CD4-positive, CD25-positive, alpha-beta regulatory T cell (primary cell): Measurements from ENCODE around the gene TRIM61. TPM values are rescaled to one million over a fixed set of nuclear protein-coding genes. Genes with fewer than 3 reads are reported as not detected.
"Not testable (repeated sequence)": the region's sequence is repeated elsewhere in the genome, so short reads cannot be mapped to it uniquely, and the experiment has no call there.

Experiments
- ATAC-seq, 2 donors: fragments of 150-1000 bp; cut with Tn5 transposase; one replicate each; pipeline ENCODE4 v1.10.0; 2021; ENCODE audit warnings: low read depth in 2 of 2, moderate number of reproducible peaks in 2 of 2, moderate library complexity in 1 of 2
- DNase-seq, 3 donors: peaks; one replicate each; pipeline versions ENCODE4 v3.0.0 to v3.0.0-alpha.2; 2012 to 2022; ENCODE audit warnings: mixed read lengths in 1 of 3
- H3K27ac ChIP-seq: one replicate; pipeline ENCODE4 v1.7.0; 2013; ENCODE audit warnings: mild to moderate bottlenecking, low read length; ENCODE audit not compliant: insufficient read depth, poor library complexity, severe bottlenecking
- H3K27me3 ChIP-seq: one replicate; pipeline ENCODE4 v1.7.0; 2013; ENCODE audit warnings: low read length; ENCODE audit not compliant: control insufficient read depth, insufficient read depth
- H3K36me3 ChIP-seq: one replicate; pipeline ENCODE4 v1.7.0; 2013; ENCODE audit warnings: mild to moderate bottlenecking, low read length, moderate library complexity; ENCODE audit not compliant: control insufficient read depth, insufficient read depth
- H3K4me1 ChIP-seq: 2 replicates; pipeline ENCODE4 v1.7.0; 2013; ENCODE audit warnings: mild to moderate bottlenecking, low read length; ENCODE audit not compliant: insufficient read depth, control insufficient read depth, poor library complexity, severe bottlenecking
- H3K4me3 ChIP-seq: one replicate; pipeline ENCODE4 v1.7.0; 2013; ENCODE audit warnings: low read depth, mild to moderate bottlenecking, low read length, moderate library complexity
- H3K9me3 ChIP-seq, 2 experiments: 1 replicate in 1 of 2; 2 replicates in 1 of 2; pipeline ENCODE4 v1.7.0; 2013; ENCODE audit warnings: low read length in 2 of 2, mild to moderate bottlenecking in 1 of 2, moderate library complexity in 1 of 2; ENCODE audit not compliant: control insufficient read depth in 2 of 2
- H3K27ac Mint-ChIP-seq, 3 donors: one replicate each; pipeline ENCODE4 v1.8.0; 2020 to 2022; ENCODE audit warnings: mild to moderate bottlenecking in 3 of 3, mixed read lengths in 3 of 3, moderate library complexity in 2 of 3
- H3K27me3 Mint-ChIP-seq: one replicate; pipeline ENCODE4 v1.8.0; 2022; ENCODE audit warnings: mild to moderate bottlenecking, mixed read lengths
- H3K36me3 Mint-ChIP-seq: one replicate; pipeline ENCODE4 v1.8.0; 2020; ENCODE audit warnings: mixed read lengths
- H3K4me1 Mint-ChIP-seq, 4 donors: one replicate each; pipeline ENCODE4 v1.8.0; 2020 to 2022; ENCODE audit warnings: mixed read lengths in 4 of 4, mild to moderate bottlenecking in 1 of 4
- H3K4me3 Mint-ChIP-seq, 4 donors: one replicate each; pipeline ENCODE4 v1.8.0; 2020 to 2022; ENCODE audit warnings: mild to moderate bottlenecking in 4 of 4, mixed read lengths in 4 of 4, moderate library complexity in 3 of 4
- H3K9me3 Mint-ChIP-seq, 7 donors: one replicate each; pipeline ENCODE4 v1.8.0; 2020 to 2022; ENCODE audit warnings: mixed read lengths in 7 of 7, mild to moderate bottlenecking in 3 of 7, moderate library complexity in 2 of 7
- polyA plus RNA-seq, 4 donors: library from polyadenylated mRNA; unstranded; fragments of 300-500 nt; fragmentation: Illumina TruSeq; gene quantifications; one replicate each; pipeline ENCODE4 v1.2.3, GENCODE V29; 2021
- total RNA-seq: library from RNA; stranded (reverse); gene quantifications from one replicate; pipeline ENCODE4 v1.2.3, GENCODE V29; 2022

TRIM61 gene
- total and polyA plus RNA-seq, 5 donors from 2014 or later: 0.25 to 1.5 (median 0.34) TPM; not detected in 1

GRCh38 chr4:164996123-164996522 lies 18.7 kb upstream of the TRIM61 start:
- H3K27ac Mint-ChIP-seq, ATAC-seq, H3K27ac ChIP-seq, H3K36me3 Mint-ChIP-seq, H3K36me3 ChIP-seq, DNase-seq, H3K27me3 ChIP-seq, H3K9me3 Mint-ChIP-seq, H3K4me3 ChIP-seq, H3K4me1 ChIP-seq, H3K4me1 Mint-ChIP-seq, H3K4me3 Mint-ChIP-seq, H3K27me3 Mint-ChIP-seq, H3K9me3 ChIP-seq: not testable (repeated sequence)

GRCh38 chr4:164990786-164991185 lies 13.3 kb upstream of the TRIM61 start:
- not testable (repeated sequence) for H3K9me3 ChIP-seq, H3K27ac ChIP-seq, H3K36me3 Mint-ChIP-seq, H3K27me3 Mint-ChIP-seq, H3K4me1 ChIP-seq, DNase-seq, H3K9me3 Mint-ChIP-seq, H3K27ac Mint-ChIP-seq, H3K4me3 ChIP-seq, H3K27me3 ChIP-seq, H3K4me3 Mint-ChIP-seq, ATAC-seq, H3K36me3 ChIP-seq, H3K4me1 Mint-ChIP-seq

GRCh38 chr4:164989471-164989870 lies 12.0 kb upstream of the TRIM61 start:
- Mint-ChIP-seq H3K36me3 (no peaks in the 10 kb centered on the region), H3K9me3 (no peaks in the 10 kb centered on the region), H3K4me1 (no peaks in the 10 kb centered on the region), H3K4me3 (no peak overlapping the region), H3K27me3 (no peaks in the 10 kb centered on the region), H3K27ac (no peak overlapping the region)
- Histone ChIP-seq H3K27ac (no peak overlapping the region), H3K4me1 (no peaks in the 10 kb centered on the region), H3K36me3 (no peaks in the 10 kb centered on the region), H3K27me3 (no peaks in the 10 kb centered on the region), H3K9me3 (no peaks in the 10 kb centered on the region), H3K4me3 (no peak overlapping the region)
- DNase-seq (no peak), ATAC-seq (no peak)

GRCh38 chr4:164971929-164972328 lies 5.5 kb downstream of the TRIM61 start:
- ATAC-seq, H3K4me3 Mint-ChIP-seq, H3K4me1 Mint-ChIP-seq, H3K9me3 ChIP-seq, H3K27me3 ChIP-seq, DNase-seq, H3K36me3 Mint-ChIP-seq, H3K27ac ChIP-seq, H3K36me3 ChIP-seq, H3K4me3 ChIP-seq, H3K9me3 Mint-ChIP-seq, H3K27ac Mint-ChIP-seq, H3K4me1 ChIP-seq, H3K27me3 Mint-ChIP-seq: not testable (repeated sequence)

- no peaks in the 10 kb centered on the region for H3K27me3 ChIP-seq
- DNase-seq (no peak), ATAC-seq (no peak)
- Mint-ChIP-seq H3K4me1 (peaks cover 10 to 27% (median 13%) of the 10 kb centered on the region in 4 donors), H3K27ac (no peak overlapping the region), H3K27me3 (peaks cover 4% of the 10 kb centered on the region), H3K4me3 (no peak overlapping the region), H3K9me3 (peaks cover 0 to 19% (median 1%) of the 10 kb centered on the region in 7 donors), H3K36me3 (peaks cover 3% of the 10 kb centered on the region)
- no peak overlapping the region for H3K27ac ChIP-seq
- H3K4me1 ChIP-seq: peaks cover 13% of the 10 kb centered on the region
- no peaks in the 10 kb centered on the region for H3K9me3 ChIP-seq
- H3K36me3 ChIP-seq: no peaks in the 10 kb centered on the region
- no peak overlapping the region for H3K4me3 ChIP-seq
These were observed 17.6 kb downstream of the TRIM61 start for GRCh38 chr4:164959896-164960295.

GRCh38 chr4:164959421-164959820 lies 18.0 kb downstream of the TRIM61 start:
- not testable (repeated sequence) for DNase-seq, H3K27ac ChIP-seq, H3K36me3 ChIP-seq, H3K4me3 ChIP-seq, ATAC-seq, H3K27ac Mint-ChIP-seq, H3K27me3 ChIP-seq, H3K4me3 Mint-ChIP-seq, H3K36me3 Mint-ChIP-seq, H3K27me3 Mint-ChIP-seq, H3K9me3 ChIP-seq
- peaks cover 13% of the 10 kb centered on the region for H3K4me1 ChIP-seq
- Mint-ChIP-seq H3K9me3 (peaks cover 0 to 19% (median 0%) of the 10 kb centered on the region in 7 donors), H3K4me1 (peaks cover 10 to 27% (median 13%) of the 10 kb centered on the region in 4 donors)

- Histone ChIP-seq H3K9me3 (no peaks in the 10 kb centered on the region), H3K4me3 (peak overlapping the region; percentile 72), H3K27ac (no peak overlapping the region), H3K27me3 (peaks cover 4% of the 10 kb centered on the region), H3K36me3 (no peaks in the 10 kb centered on the region), H3K4me1 (peaks cover 13% of the 10 kb centered on the region)
- Mint-ChIP-seq H3K27ac (peak overlapping the region in 2 of 3 donors; percentile 81 to 88), H3K4me1 (peaks cover 10 to 27% (median 13%) of the 10 kb centered on the region in 4 donors), H3K4me3 (peak overlapping the region; percentile 88 to 91 (median 90)), H3K9me3 (peaks cover 0 to 19% (median 2%) of the 10 kb centered on the region in 7 donors), H3K27me3 (peaks cover 5% of the 10 kb centered on the region), H3K36me3 (peaks cover 3% of the 10 kb centered on the region)
- DNase-seq (peak; percentile 55 to 88 (median 75)), ATAC-seq (peak; percentile 98 to 99)
These were observed 20.5 kb downstream of the TRIM61 start for GRCh38 chr4:164956766-164957643.
